ENCODE data around the gene CCDC82.

Gene CCDC82

GRCh38 chr11:96313163-96313562 lies 76.5 kb downstream of the CCDC82 start:
- no peaks in the 10 kb centered on the region for H3K27me3 Mint-ChIP-seq
- H3K36me3 Mint-ChIP-seq (ENCODE audit: low read depth), result peaks cover 21% of the 10 kb centered on the region
- no peaks in the 10 kb centered on the region for H3K9me3 Mint-ChIP-seq
- DNase-seq (no peak), ATAC-seq (no peak)
- no peak overlapping the region for H3K27ac Mint-ChIP-seq
- H3K4me3 Mint-ChIP-seq, result no peak overlapping the region
- peaks cover 82% of the 10 kb centered on the region for H3K4me1 Mint-ChIP-seq

GRCh38 chr11:96311120-96311568 lies 78.6 kb downstream of the CCDC82 start:
- H3K27me3 Mint-ChIP-seq, result no peaks in the 10 kb centered on the region
- DNase-seq (no peak), ATAC-seq (no peak)
- H3K36me3 Mint-ChIP-seq (ENCODE audit: low read depth), result peaks cover 15% of the 10 kb centered on the region
- no peaks in the 10 kb centered on the region for H3K9me3 Mint-ChIP-seq
- peak overlapping the region; percentile 8 for H3K27ac Mint-ChIP-seq
- H3K4me3 Mint-ChIP-seq, result no peak overlapping the region
- H3K4me1 Mint-ChIP-seq, result peaks cover 82% of the 10 kb centered on the region

- no peaks in the 10 kb centered on the region for H3K9me3 Mint-ChIP-seq
- H3K4me3 Mint-ChIP-seq, result no peak overlapping the region
- ATAC-seq, result no peak
- H3K27me3 Mint-ChIP-seq, result no peaks in the 10 kb centered on the region
- peaks cover 77% of the 10 kb centered on the region for H3K4me1 Mint-ChIP-seq
- no peak for DNase-seq
- H3K27ac Mint-ChIP-seq, result no peak overlapping the region
- H3K36me3 Mint-ChIP-seq (ENCODE audit: low read depth), result peaks cover 14% of the 10 kb centered on the region
Measured at GRCh38 chr11:96310236-96310635, 79.5 kb downstream of the CCDC82 start.

- Mint-ChIP-seq H3K27ac (no peak overlapping the region), H3K27me3 (no peaks in the 10 kb centered on the region), H3K9me3 (no peaks in the 10 kb centered on the region), H3K4me1 (peaks cover 72% of the 10 kb centered on the region), H3K36me3 (ENCODE audit: low read depth) (peaks cover 14% of the 10 kb centered on the region), H3K4me3 (no peak overlapping the region)
- DNase-seq (no peak), ATAC-seq (no peak)
Measured at GRCh38 chr11:96309643-96310017, 80.1 kb downstream of the CCDC82 start.

- Mint-ChIP-seq H3K27ac (no peak overlapping the region), H3K9me3 (no peaks in the 10 kb centered on the region), H3K27me3 (no peaks in the 10 kb centered on the region), H3K36me3 (ENCODE audit: low read depth) (peaks cover 14% of the 10 kb centered on the region), H3K4me3 (no peak overlapping the region), H3K4me1 (peaks cover 71% of the 10 kb centered on the region)
- DNase-seq, result no peak
- no peak for ATAC-seq
Measured at GRCh38 chr11:96309016-96309642, 80.6 kb downstream of the CCDC82 start.

- H3K9me3 Mint-ChIP-seq, result no peaks in the 10 kb centered on the region
- H3K36me3 Mint-ChIP-seq (ENCODE audit: low read depth), result peaks cover 14% of the 10 kb centered on the region
- peak overlapping the region; percentile 71 for H3K27ac Mint-ChIP-seq
- no peak for DNase-seq
- H3K4me1 Mint-ChIP-seq, result peaks cover 74% of the 10 kb centered on the region
- H3K27me3 Mint-ChIP-seq, result no peaks in the 10 kb centered on the region
- ATAC-seq, result no peak
- H3K4me3 Mint-ChIP-seq, result peak overlapping the region; percentile 69
Measured at GRCh38 chr11:96307776-96308140, 82.0 kb downstream of the CCDC82 start.

- ATAC-seq (peak; percentile 76), DNase-seq (peak; percentile 18)
- Mint-ChIP-seq H3K36me3 (ENCODE audit: low read depth) (peaks cover 11% of the 10 kb centered on the region), H3K9me3 (no peaks in the 10 kb centered on the region), H3K4me3 (peak overlapping the region; percentile 69), H3K27ac (peak overlapping the region; percentile 71), H3K27me3 (no peaks in the 10 kb centered on the region), H3K4me1 (peaks cover 76% of the 10 kb centered on the region)
Measured at GRCh38 chr11:96306933-96307775, 82.6 kb downstream of the CCDC82 start.

GRCh38 chr11:96306600-96306932 lies 83.1 kb downstream of the CCDC82 start:
- DNase-seq (no peak), ATAC-seq (peak; percentile 53)
- Mint-ChIP-seq H3K27ac (peak overlapping the region; percentile 71), H3K36me3 (ENCODE audit: low read depth) (peaks cover 7% of the 10 kb centered on the region), H3K4me3 (peak overlapping the region; percentile 69), H3K27me3 (no peaks in the 10 kb centered on the region), H3K4me1 (peaks cover 75% of the 10 kb centered on the region), H3K9me3 (no peaks in the 10 kb centered on the region)

GRCh38 chr11:96306071-96306470 lies 83.6 kb downstream of the CCDC82 start:
- DNase-seq, result no peak
- no peak overlapping the region for H3K4me3 Mint-ChIP-seq
- peaks cover 75% of the 10 kb centered on the region for H3K4me1 Mint-ChIP-seq
- peaks cover 2% of the 10 kb centered on the region for H3K36me3 Mint-ChIP-seq (ENCODE audit: low read depth)
- no peak for ATAC-seq
- H3K27me3 Mint-ChIP-seq, result no peaks in the 10 kb centered on the region
- no peaks in the 10 kb centered on the region for H3K9me3 Mint-ChIP-seq
- H3K27ac Mint-ChIP-seq, result no peak overlapping the region

- ATAC-seq (no peak), DNase-seq (no peak)
- no peak overlapping the region for H3K4me3 Mint-ChIP-seq
- peaks cover 83% of the 10 kb centered on the region for H3K4me1 Mint-ChIP-seq
- H3K27ac Mint-ChIP-seq, result peak overlapping the region; percentile 25
- H3K36me3 Mint-ChIP-seq (ENCODE audit: low read depth), result peaks cover 6% of the 10 kb centered on the region
- H3K27me3 Mint-ChIP-seq, result no peaks in the 10 kb centered on the region
- H3K9me3 Mint-ChIP-seq, result no peaks in the 10 kb centered on the region
Measured at GRCh38 chr11:96303980-96304379, 85.7 kb downstream of the CCDC82 start.

GRCh38 chr11:96303064-96303463 lies 86.6 kb downstream of the CCDC82 start:
- no peaks in the 10 kb centered on the region for H3K27me3 Mint-ChIP-seq
- ATAC-seq (peak; percentile 60), DNase-seq (no peak)
- no peak overlapping the region for H3K4me3 Mint-ChIP-seq
- H3K27ac Mint-ChIP-seq, result peak overlapping the region; percentile 28
- peaks cover 9% of the 10 kb centered on the region for H3K36me3 Mint-ChIP-seq (ENCODE audit: low read depth)
- H3K9me3 Mint-ChIP-seq, result no peaks in the 10 kb centered on the region
- H3K4me1 Mint-ChIP-seq, result peaks cover 74% of the 10 kb centered on the region
